Pancreas (tissue), 10 donors: Measurements from ENCODE around the gene SPART. TPM values are rescaled to one million over a fixed set of nuclear protein-coding genes. Genes with fewer than 3 reads are reported as not detected.
A peak's percentile ranks its signal among the peaks of the same experiment; 100 is the strongest.

Experiments used
- ATAC-seq, 4 donors: fragments of 200-7000 bp; cut with Tn5 transposase; one replicate each; pipeline versions ENCODE4 v1.8.0 to v1.9.1; 2020; ENCODE audit warnings: mild to moderate bottlenecking in 4 of 4, moderate library complexity in 4 of 4
- DNase-seq, 6 donors: peaks; one replicate each; pipeline ENCODE4 v3.0.0-alpha.2; 2020
- FAIRE-seq: peaks from 2 replicates; lab custom pipeline; 2012; peaks lifted over from hg19 to GRCh38; lab: Jason Lieb, UNC
- H3K27ac ChIP-seq, 4 donors: fragments of 200-600 bp; sonication (generic); 1 replicate in 3 of 4; 2 replicates in 1 of 4; pipeline versions ENCODE4 v1.5.0 to v1.8.0; 2020
- H3K27me3 ChIP-seq, 4 donors: fragments of 200-600 bp; one replicate each; pipeline ENCODE4 v1.8.0; 2021
- H3K36me3 ChIP-seq, 3 donors: fragments of 200-600 bp; sonication (generic) in 1 of 3; one replicate each; pipeline versions ENCODE4 v1.5.0 to v1.8.0; 2020 to 2021
- H3K4me1 ChIP-seq, 3 donors: fragments of 200-600 bp; one replicate each; pipeline ENCODE4 v1.8.0; 2021
- H3K4me3 ChIP-seq, 4 donors: fragments of 200-600 bp; sonication (generic) in 2 of 4; one replicate each; pipeline versions ENCODE4 v1.5.0 to v1.8.0; 2020 to 2021
- H3K9me3 ChIP-seq, 4 donors: fragments of 200-600 bp; one replicate each; pipeline ENCODE4 v1.8.0; 2021
- WGBS, 2 donors: extraction: QIAGEN DNeasy Blood & Tissue Kit; methylation state at CpG; one replicate each; pipeline ENCODE4 v1.1.7; 2013; 5-methylcytosine and 5-hydroxymethylcytosine counted together
- intact Hi-C, 3 donors: fragments of 100-400 bp; cut with DNase I; formaldehyde crosslinking; loops; one replicate each; pipeline versions ENCODE4 v1.11.1 to v1.14.2; 2022
- polyA plus RNA-seq, 2 donors: library from polyadenylated mRNA; stranded (reverse); fragments of 200-250 nt; gene quantifications; one replicate each; pipeline ENCODE4 v1.2.3, GENCODE V29; 2013
- total RNA-seq, 6 donors: library from RNA; stranded (reverse); fragmentation: NEBNext Ultra II Directional in 4 of 6; extraction: Animal tissue kit (Norgen Biotek cat#: 25700) in 4 of 6; gene quantifications; one replicate each; pipeline versions ENCODE4 v1.2.1 to v1.2.4, GENCODE V29; 2021 to 2023
- TF ChIP-seq, protein P1 (sequence below), 4 donors: fragments of 200-600 bp; sonication (generic) in 3 of 4; IDR thresholded peaks; one replicate each; pipeline versions ENCODE4 v1.5.0 to v1.8.0; 2021; ENCODE audit warnings: antibody characterized with exemption in 4 of 4
- donor health status: healthy with polysubstance abuse.
- donor health status: DM: no; HTN: no; CAD: no; lungs with moderate emphysema.
- donor health status: DM: no; HTN: no; CAD: no.
- donor health status: control.
- donor health status: control.
- donor health status: Bipolar disorder and iron deficiency.
- donor health status: DM: yes; HTN: yes; CAD: no.
- donor health status: DM: no; HTN: no; CAD: no.
- donor health status: DM: no; HTN: no; CAD: no.
- donor health status: DM: yes; HTN: yes; CAD: no.

The SPART gene
- total and polyA plus RNA-seq, 8 donors = 5.9 to 18.7 (median 12.0) TPM

DNA sequence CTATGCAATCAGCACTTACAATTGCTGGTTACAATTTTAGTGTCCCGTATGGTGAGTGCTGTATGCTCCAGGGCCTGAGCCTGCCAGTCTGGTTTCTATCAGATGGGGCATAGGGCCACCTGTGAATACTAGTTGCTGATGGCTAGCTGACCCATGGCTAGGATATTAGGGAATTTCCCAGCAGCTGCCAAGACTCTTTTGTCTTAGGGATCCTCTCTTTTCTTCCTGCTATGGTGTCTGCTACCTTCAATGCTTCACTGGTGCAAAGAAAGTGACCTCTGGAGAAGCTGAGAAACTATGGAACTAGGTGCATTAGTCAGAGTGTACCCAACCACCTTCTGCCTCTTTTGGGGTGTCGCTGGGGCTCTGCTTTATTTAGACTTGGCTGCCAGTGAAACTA, 60.2 kb downstream of the SPART start:
- WGBS, 2 donors = 68 to 82% methylated on average over 2 of the region's 2 CpGs
- FAIRE-seq (no peak), ATAC-seq (no peak), DNase-seq (no peak)
- intact Hi-C loops = loop anchor here in 1 of 3 donors (10.0 kb wide), 1 partner anchor 449 kb away; no protein-coding TSS in a partner anchor
- no peaks in the 10 kb centered on the region for H3K4me1 ChIP-seq
- TF ChIP-seq, protein P1, sequence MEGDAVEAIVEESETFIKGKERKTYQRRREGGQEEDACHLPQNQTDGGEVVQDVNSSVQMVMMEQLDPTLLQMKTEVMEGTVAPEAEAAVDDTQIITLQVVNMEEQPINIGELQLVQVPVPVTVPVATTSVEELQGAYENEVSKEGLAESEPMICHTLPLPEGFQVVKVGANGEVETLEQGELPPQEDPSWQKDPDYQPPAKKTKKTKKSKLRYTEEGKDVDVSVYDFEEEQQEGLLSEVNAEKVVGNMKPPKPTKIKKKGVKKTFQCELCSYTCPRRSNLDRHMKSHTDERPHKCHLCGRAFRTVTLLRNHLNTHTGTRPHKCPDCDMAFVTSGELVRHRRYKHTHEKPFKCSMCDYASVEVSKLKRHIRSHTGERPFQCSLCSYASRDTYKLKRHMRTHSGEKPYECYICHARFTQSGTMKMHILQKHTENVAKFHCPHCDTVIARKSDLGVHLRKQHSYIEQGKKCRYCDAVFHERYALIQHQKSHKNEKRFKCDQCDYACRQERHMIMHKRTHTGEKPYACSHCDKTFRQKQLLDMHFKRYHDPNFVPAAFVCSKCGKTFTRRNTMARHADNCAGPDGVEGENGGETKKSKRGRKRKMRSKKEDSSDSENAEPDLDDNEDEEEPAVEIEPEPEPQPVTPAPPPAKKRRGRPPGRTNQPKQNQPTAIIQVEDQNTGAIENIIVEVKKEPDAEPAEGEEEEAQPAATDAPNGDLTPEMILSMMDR (IDR thresholded peaks at IDR 0.05) = no peak
- H3K4me3 ChIP-seq = no peak overlapping the region
- H3K27ac ChIP-seq = no peak overlapping the region
- H3K36me3 ChIP-seq = no peaks in the 10 kb centered on the region
- H3K9me3 ChIP-seq = no peaks in the 10 kb centered on the region
- no peaks in the 10 kb centered on the region for H3K27me3 ChIP-seq

GRCh38 chr13:36282821-36283432, 63.3 kb downstream of the SPART start:
- DNase-seq (no peak), FAIRE-seq (peak; percentile 54), ATAC-seq (peak; percentile 60 to 84 (median 75))
- no peak overlapping the region for H3K27ac ChIP-seq
- no peak overlapping the region for H3K4me3 ChIP-seq
- H3K4me1 ChIP-seq = no peaks in the 10 kb centered on the region
- H3K27me3 ChIP-seq = no peaks in the 10 kb centered on the region
- TF ChIP-seq, protein P1 (IDR thresholded peaks at IDR 0.05) = peak; percentile 46 to 86 (median 76)
- WGBS, 2 donors = 38 to 39% methylated on average over 6 of the region's 6 CpGs
- no peaks in the 10 kb centered on the region for H3K36me3 ChIP-seq
- no peaks in the 10 kb centered on the region for H3K9me3 ChIP-seq
- intact Hi-C loops = loop anchor here in 1 of 3 donors (10.0 kb wide), 1 partner anchor 452 kb away; no protein-coding TSS in a partner anchor

DNA sequence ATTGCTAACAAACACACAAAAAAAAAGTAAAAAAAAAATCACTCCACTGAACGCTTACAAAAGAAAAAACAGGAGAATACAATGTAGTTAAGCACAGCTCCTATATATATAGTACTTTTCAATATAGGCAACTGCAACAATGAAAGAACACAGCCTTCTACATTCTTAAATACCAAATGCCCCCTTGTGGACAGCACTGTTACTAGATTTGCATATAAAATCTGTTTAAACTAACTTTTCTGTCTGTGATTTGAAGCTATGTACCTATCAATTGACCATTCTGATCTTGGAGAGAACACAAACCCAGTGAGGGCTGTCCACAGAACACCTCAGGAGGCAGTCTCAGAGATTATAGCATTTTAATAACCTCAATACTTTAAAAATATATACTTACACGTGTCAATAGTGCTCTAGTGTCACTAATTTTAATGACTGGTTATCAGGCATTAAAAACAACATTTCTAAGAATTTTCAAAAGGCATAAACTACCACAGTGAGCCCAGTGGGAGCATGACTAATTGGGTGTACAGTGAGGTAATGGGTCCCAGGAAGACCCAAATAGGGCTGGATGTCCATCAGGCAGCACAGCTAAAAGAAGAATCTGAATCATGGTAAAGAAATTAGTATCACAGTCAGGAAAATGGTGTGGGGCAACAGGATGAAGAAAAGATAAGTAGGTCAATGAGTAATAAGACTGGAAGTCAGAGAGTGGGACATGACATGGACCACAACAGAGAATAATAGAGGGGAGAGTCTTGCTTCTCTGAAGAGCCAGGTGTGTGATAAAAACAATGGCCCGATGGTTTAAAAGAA, 70.8 kb downstream of the SPART start:
- ATAC-seq (peak in 3 of 4 donors; percentile 72 to 78 (median 75)), FAIRE-seq (peak; percentile 20), DNase-seq (peak in 2 of 6 donors; percentile 23 to 28)
- no peak overlapping the region for H3K4me3 ChIP-seq
- H3K36me3 ChIP-seq = no peaks in the 10 kb centered on the region
- no peaks in the 10 kb centered on the region for H3K4me1 ChIP-seq
- intact Hi-C loops = loop anchor here in 2 of 3 donors (5.0 to 10.0 kb wide), 2 partner anchors 291 to 293 kb away; no protein-coding TSS in a partner anchor
- TF ChIP-seq, protein P1 (IDR thresholded peaks at IDR 0.05) = peak in 3 of 4 donors; percentile 24 to 46 (median 43)
- H3K9me3 ChIP-seq = no peaks in the 10 kb centered on the region
- no peaks in the 10 kb centered on the region for H3K27me3 ChIP-seq
- no peak overlapping the region for H3K27ac ChIP-seq
- WGBS, 2 donors = 54 to 61% methylated on average over 3 of the region's 3 CpGs

DNA sequence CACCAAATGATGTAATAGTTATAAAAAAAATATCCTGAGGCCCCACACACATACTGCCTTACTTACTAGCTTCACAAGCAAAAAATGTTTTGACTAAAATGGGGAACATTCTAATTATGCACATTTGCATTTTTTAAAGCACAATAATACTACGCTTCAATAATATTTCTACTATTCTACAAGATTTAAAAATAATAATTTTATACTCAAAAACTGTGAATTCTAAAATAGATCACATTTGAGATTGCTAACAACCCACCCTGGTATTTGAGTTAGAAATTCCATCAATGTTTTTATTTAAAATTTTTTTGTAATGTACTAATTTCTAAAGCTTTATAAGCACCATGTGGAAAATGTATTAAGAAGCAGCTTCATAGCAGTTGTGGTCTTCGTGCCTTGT, 72.8 kb downstream of the SPART start:
- TF ChIP-seq, protein P1 (IDR thresholded peaks at IDR 0.05) = no peak
- Histone ChIP-seq H3K4me3 (no peak overlapping the region), H3K4me1 (no peaks in the 10 kb centered on the region), H3K27me3 (no peaks in the 10 kb centered on the region), H3K27ac (no peak overlapping the region), H3K36me3 (no peaks in the 10 kb centered on the region), H3K9me3 (no peaks in the 10 kb centered on the region)
- FAIRE-seq (no peak), ATAC-seq (no peak), DNase-seq (no peak)
- intact Hi-C loops = loop anchor here in 2 of 3 donors (5.0 to 10.0 kb wide), 2 partner anchors 289 to 291 kb away; no protein-coding TSS in a partner anchor
- WGBS, 2 donors = 82 to 95% methylated on average over 2 of the region's 2 CpGs
